ENCODE measurements around the gene C1orf167.

C1orf167 gene

GRCh38 chr1:11828511-11828910 is 66.5 kb downstream of the C1orf167 start:
- in situ Hi-C loops (cut with HindIII; ENCODE audit: low sequenced_read_pairs): no loop called here

DNA sequence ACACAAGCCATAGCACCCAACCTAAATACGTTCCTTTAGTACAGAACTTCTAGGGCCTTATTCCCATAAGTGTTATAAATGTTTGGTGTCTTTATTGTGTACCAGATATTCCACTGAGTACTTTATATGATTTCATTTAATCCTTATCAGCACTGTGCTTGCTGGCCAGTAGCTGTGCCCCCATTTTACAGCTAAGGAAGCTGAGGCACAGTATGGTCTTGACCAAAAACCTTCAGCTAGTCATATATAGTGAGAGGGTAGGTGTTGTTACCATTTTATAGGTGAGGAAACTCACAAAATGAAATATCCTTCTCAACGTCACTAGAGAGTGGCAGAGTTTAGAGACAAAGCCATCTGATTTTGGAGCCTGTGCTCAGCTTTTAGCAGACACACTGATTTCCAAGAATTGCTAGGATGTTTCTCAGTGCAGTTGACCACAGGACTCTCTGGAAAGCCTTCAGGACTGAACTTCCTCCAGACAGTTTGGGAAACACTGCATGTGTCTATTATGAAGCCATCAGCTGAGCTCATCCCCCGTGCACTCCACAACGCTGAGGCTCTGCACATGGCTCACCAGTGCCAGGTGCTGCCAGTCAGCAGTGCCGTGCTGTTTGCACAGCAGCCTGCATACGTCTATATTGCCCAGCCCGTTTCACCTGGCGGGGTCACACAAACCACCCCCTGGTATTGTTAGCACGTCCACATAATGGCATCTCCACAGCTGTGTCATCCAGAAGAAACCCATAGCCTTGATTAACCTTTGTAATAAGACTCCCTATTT is 70.1 kb downstream of the C1orf167 start:
- in situ Hi-C loops (cut with HindIII; ENCODE audit: low sequenced_read_pairs): no loop called here

GRCh38 chr1:11833497-11833896 is 71.5 kb downstream of the C1orf167 start:
- in situ Hi-C loops (cut with HindIII; ENCODE audit: low sequenced_read_pairs): no loop called here

DNA sequence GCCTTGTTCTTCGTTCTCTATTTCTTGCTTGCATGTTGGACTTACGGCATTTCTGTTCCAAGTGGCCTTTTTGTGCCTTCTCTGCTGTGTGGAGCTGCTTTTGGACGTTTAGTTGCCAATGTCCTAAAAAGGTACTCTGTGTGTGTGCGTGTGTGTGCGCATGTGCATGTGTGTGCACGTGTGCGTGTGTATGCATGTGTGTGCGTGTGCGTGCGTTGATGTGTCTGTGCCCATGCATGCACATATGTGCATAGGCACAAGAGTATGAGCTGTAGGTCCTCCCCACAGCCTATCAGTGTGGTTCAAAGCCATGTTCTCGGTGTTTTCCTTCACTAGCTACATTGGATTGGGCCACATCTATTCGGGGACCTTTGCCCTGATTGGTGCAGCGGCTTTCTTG is 71.9 kb downstream of the C1orf167 start:
- in situ Hi-C loops (cut with HindIII; ENCODE audit: low sequenced_read_pairs): no loop called here

DNA sequence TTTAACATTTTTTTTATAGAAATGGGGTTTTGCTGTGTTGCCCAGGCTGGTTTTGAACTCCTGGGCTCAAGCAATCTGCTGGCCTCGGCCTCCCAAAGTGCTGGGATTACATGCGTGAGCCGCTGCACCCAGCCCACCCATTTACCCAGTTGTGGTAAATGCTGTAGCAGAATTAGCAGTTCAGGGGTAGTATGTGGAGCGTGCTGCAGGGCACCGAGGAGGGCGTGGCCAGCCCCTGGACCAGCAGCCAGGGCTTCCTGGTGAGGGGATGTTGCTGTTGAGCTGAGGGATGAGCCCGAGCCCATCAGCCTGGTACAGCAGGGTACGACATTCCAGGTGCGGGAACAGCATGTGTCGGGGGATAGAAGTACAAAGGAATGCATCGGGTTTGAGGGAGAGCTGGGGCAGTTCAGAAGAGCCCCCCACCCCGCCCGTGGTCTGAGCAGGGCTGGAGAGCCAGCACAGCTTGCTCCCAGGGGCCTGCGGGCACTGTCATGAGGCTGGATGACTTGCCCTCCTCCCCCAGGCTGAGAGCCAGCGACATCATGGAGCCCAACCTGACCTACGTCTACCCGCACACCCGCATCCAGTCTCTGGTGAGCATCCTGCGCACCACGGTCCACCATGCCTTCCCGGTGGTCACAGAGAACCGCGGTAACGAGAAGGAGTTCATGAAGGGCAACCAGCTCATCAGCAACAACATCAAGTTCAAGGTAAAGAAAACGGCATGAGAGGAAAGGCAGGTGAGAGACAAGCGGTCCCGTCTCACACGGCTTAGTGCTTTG is 73.6 kb downstream of the C1orf167 start:
- in situ Hi-C loops (cut with HindIII; ENCODE audit: low sequenced_read_pairs): no loop called here

DNA sequence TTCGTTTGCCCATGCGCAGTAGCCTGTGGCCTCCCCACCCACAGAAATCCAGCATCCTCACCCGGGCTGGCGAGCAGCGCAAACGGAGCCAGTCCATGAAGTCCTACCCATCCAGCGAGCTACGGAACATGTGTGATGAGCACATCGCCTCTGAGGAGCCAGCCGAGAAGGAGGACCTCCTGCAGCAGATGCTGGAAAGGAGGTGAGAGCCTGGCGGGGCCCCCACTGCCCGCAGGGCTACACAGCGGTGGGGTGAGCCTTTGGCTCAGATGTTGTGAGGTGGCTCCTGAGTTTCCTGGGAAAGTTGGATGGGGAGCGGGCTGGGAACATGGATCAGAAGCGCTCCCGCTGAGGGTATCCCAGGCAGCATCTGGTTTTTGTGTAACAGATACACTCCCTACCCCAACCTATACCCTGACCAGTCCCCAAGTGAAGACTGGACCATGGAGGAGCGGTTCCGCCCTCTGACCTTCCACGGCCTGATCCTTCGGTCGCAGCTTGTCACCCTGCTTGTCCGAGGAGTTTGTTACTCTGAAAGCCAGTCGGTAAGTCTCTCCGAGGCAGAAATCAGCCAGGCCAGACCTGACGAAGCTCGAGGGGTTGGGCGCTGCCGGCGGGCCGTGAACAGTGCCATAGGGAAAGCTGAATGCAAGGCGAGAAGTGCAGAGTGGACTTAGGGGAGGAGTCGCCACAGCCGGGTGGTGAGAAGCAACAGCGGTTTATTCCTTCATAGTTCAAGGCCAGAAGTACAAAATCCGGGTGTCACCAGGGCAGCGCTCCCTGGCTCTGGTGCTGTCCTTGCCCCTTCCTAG is 75.2 kb downstream of the C1orf167 start:
- in situ Hi-C loops (cut with HindIII; ENCODE audit: low sequenced_read_pairs): no loop called here

DNA sequence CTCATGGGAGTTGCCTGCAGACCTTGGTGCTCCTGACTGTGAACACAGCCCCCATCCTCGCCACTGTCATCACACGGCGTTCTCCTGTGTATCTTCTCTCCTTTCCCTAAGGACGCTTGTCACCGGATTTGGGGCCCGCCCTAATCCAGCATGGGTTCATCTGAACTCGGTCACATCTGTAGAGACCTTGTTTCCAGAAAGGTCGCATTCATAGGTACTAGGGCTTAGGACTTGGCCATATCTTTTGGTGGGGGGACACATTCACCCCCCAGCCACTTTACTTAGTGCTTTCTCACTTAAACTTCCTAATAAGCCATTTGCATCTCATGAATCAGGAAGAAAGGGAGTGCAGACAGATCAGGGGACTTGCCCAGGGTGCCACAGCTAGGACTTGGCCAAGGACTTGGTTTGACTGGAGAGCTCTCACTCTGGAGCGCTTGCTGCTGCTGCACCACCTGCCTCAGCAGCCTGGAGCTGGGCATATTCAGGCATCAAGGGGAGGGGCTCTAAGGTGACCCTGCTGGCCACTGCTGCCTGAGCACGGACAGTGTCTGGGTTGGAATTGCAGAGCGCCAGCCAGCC is 75.9 kb downstream of the C1orf167 start:
- in situ Hi-C loops (cut with HindIII; ENCODE audit: low sequenced_read_pairs): no loop called here

- in situ Hi-C loops (cut with HindIII; ENCODE audit: low sequenced_read_pairs): no loop called here
Measured at GRCh38 chr1:11838349-11839272, 76.6 kb downstream of the C1orf167 start.
